Psoas muscle (tissue), 8 donors: Measurements from ENCODE around the gene TRIAP1. TPM values are rescaled to one million over a fixed set of nuclear protein-coding genes. Genes with fewer than 3 reads are reported as not detected.

Source experiments
- ATAC-seq, 4 donors: fragments of 200-7000 bp; cut with Tn5 transposase; one replicate each; pipeline ENCODE4 v1.9.1; 2020; ENCODE audit warnings: moderate library complexity in 3 of 4, mild to moderate bottlenecking in 2 of 4
- DNase-seq, 2 donors: peaks; one replicate each; pipeline ENCODE4 v3.0.0-alpha.2; 2020
- H3K27ac ChIP-seq: fragments of 200-600 bp; one replicate; pipeline ENCODE4 v1.8.0; 2022
- H3K27me3 ChIP-seq, 3 donors: fragments of 200-600 bp in 1 of 3; one replicate each; pipeline versions ENCODE4 v1.6.1 to v1.8.0; 2013 to 2022; ENCODE audit warnings: low read length in 2 of 3, mild to moderate bottlenecking in 2 of 3, moderate library complexity in 1 of 3; ENCODE audit not compliant: insufficient read depth in 3 of 3
- H3K36me3 ChIP-seq, 2 donors: fragments of 200-600 bp in 1 of 2; one replicate each; pipeline versions ENCODE4 v1.6.1 to v1.8.0; 2013 to 2022; ENCODE audit warnings: low read depth in 1 of 2, mild to moderate bottlenecking in 1 of 2, moderate library complexity in 1 of 2; ENCODE audit not compliant: insufficient read depth in 1 of 2
- H3K4me1 ChIP-seq: fragments of 200-600 bp; one replicate; pipeline ENCODE4 v1.8.0; 2022
- H3K4me3 ChIP-seq: fragments of 200-600 bp; one replicate; pipeline ENCODE4 v1.8.0; 2022; ENCODE audit warnings: mild to moderate bottlenecking
- H3K9me3 ChIP-seq: fragments of 200-600 bp; one replicate; pipeline ENCODE4 v1.8.0; 2022
- CTCF ChIP-seq: fragments of 200-600 bp; IDR thresholded peaks from one replicate; pipeline ENCODE4 v1.8.0; 2022; ENCODE audit warnings: antibody characterized with exemption
- WGBS, 3 donors: extraction: QIAGEN DNeasy Blood & Tissue Kit; methylation state at CpG; one replicate each; pipeline versions ENCODE4 v1.1.6 to v1.1.7; 2013; 5-methylcytosine and 5-hydroxymethylcytosine counted together
- intact Hi-C, 2 donors: fragments of 100-400 bp; cut with DNase I; formaldehyde crosslinking; loops; one replicate each; pipeline versions ENCODE4 v1.11.0 to v1.14.2; 2022
- polyA plus RNA-seq, 3 donors: library from polyadenylated mRNA; stranded (reverse); fragments of 200-250 nt; gene quantifications; one replicate each; pipeline ENCODE4 v1.2.3, GENCODE V29; 2013
- total RNA-seq, 4 donors: library from RNA; stranded (reverse); fragmentation: NEBNext Ultra II Directional in 2 of 4; extraction: Animal tissue kit (Norgen Biotek cat#: 25700) in 2 of 4; gene quantifications; one replicate each; pipeline versions ENCODE4 v1.2.1 to v1.2.4, GENCODE V29; 2021 to 2023
- donor health status: healthy with polysubstance abuse.
- donor health status: DM: no; HTN: no; CAD: no; lungs with moderate emphysema.
- donor health status: Bipolar disorder and iron deficiency.
- donor health status: healthy.
- donor health status: DM: yes; HTN: yes; CAD: no.
- donor health status: DM: no; HTN: no; CAD: no.
- donor health status: DM: no; HTN: no; CAD: no.
- donor health status: DM: yes; HTN: yes; CAD: no.

The TRIAP1 gene
- total and polyA plus RNA-seq, 7 donors: 24.4 to 111 (median 37.3) TPM

DNA sequence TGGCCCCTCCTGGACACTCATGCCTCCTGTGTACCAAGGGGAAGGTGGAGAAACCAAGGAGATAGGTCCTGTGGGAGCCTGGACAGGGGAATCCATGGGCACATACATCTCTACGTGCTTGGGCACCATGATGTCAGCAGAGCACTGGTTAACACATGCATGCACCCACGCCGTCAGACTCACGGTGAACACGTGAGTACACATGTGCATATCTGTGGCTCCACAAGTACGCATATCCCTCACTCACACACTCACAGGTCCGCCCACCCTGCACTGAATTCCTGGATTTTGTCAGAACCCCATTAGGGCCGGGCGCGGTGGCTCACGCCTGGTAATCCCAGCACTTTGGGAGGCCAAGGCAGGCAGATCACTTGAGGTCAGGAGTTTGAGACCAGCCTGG lies 37.4 kb downstream of the TRIAP1 start:
- ATAC-seq (no peak), DNase-seq (no peak)
- no peak overlapping the region for H3K27ac ChIP-seq
- no peaks in the 10 kb centered on the region for H3K4me1 ChIP-seq
- H3K27me3 ChIP-seq: no peaks in the 10 kb centered on the region
- no peaks in the 10 kb centered on the region for H3K36me3 ChIP-seq
- TF ChIP-seq CTCF: no peak
- H3K4me3 ChIP-seq: no peak overlapping the region
- H3K9me3 ChIP-seq: no peaks in the 10 kb centered on the region
- 89 to 93% (median 91%) methylated on average over 11 of the region's 11 CpGs for WGBS, 3 donors
- intact Hi-C loops: no loop called here

DNA sequence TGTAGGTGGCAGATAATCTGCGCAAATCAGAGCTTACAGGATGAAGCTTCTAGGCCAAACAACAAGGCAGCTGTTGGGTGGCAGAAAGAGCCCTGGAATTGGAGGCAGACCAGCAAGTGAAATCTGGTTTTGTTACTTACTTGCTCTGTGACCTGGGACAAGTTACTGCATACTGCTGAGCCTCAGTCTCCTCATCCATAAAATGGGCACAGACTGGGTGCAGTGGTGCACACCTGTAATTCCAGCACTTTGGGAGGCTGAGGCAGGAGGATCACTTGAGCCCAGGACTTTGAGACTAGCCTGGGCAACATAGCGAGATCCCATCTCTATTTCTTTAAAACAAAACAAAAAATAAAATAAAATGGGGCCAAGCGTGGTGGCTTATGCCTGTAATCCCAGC lies 39.6 kb downstream of the TRIAP1 start:
- no peak for ATAC-seq

GRCh38 chr12:120406069-120406468 lies 40.1 kb downstream of the TRIAP1 start:
- Histone ChIP-seq H3K36me3 (no peaks in the 10 kb centered on the region), H3K9me3 (no peaks in the 10 kb centered on the region), H3K27me3 (no peaks in the 10 kb centered on the region), H3K27ac (no peak overlapping the region), H3K4me3 (no peak overlapping the region), H3K4me1 (no peaks in the 10 kb centered on the region)
- intact Hi-C loops: no loop called here
- TF ChIP-seq CTCF: no peak
- 79 to 81% (median 81%) methylated on average over 3 of the region's 3 CpGs for WGBS, 3 donors
- DNase-seq (no peak), ATAC-seq (no peak)

More for the DNA sequence above, 39.6 kb downstream of the TRIAP1 start:
- intact Hi-C loops: no loop called here
- no peak for DNase-seq
- TF ChIP-seq CTCF: no peak
- H3K36me3 ChIP-seq: no peaks in the 10 kb centered on the region
- H3K27ac ChIP-seq: no peak overlapping the region
- H3K4me1 ChIP-seq: no peaks in the 10 kb centered on the region
- WGBS, 3 donors: 93 to 98% (median 93%) methylated on average over 3 of the region's 3 CpGs
- no peaks in the 10 kb centered on the region for H3K27me3 ChIP-seq
- no peaks in the 10 kb centered on the region for H3K9me3 ChIP-seq
- no peak overlapping the region for H3K4me3 ChIP-seq

GRCh38 chr12:120404271-120404670 lies 41.9 kb downstream of the TRIAP1 start:
- Histone ChIP-seq H3K36me3 (no peaks in the 10 kb centered on the region), H3K4me3 (no peak overlapping the region), H3K9me3 (no peaks in the 10 kb centered on the region), H3K4me1 (no peaks in the 10 kb centered on the region), H3K27ac (no peak overlapping the region), H3K27me3 (peaks cover 0 to 13% (median 0%) of the 10 kb centered on the region in 3 donors)
- DNase-seq (no peak), ATAC-seq (no peak)
- intact Hi-C loops: no loop called here
- 67 to 73% (median 70%) methylated on average over 1 of the region's 1 CpG for WGBS, 3 donors
- no peak for TF ChIP-seq CTCF

DNA sequence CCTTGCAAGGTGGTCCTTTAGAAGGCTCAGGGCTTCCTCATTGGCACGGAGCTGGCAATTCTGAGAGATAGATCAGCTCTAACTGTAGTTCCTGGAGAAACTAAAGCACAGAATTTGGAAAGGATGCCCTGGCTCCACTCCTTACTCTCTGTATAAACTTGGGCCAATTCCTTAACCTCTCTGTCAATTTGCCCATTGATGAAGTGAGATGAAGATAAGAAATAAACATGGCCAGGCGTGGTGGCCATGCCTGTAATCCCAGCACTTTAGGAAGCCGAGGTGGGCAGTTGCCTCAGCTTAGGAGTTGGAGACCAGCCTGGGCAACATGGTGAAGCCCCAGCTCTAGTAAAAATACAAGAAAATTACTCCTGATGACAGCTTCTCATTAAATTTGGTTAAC lies 42.3 kb downstream of the TRIAP1 start:
- 73 to 76% (median 76%) methylated on average over 3 of the region's 3 CpGs for WGBS, 3 donors
- Histone ChIP-seq H3K27ac (no peak overlapping the region), H3K36me3 (no peaks in the 10 kb centered on the region), H3K9me3 (no peaks in the 10 kb centered on the region), H3K4me3 (no peak overlapping the region), H3K27me3 (peaks cover 0 to 16% (median 0%) of the 10 kb centered on the region in 3 donors), H3K4me1 (no peaks in the 10 kb centered on the region)
- no peak for TF ChIP-seq CTCF
- intact Hi-C loops: no loop called here
- no peak for DNase-seq
- ATAC-seq: no peak
